NCI-H526 (cell line): Measurements from ENCODE around the gene C1orf232.

Experiments used
- DNase-seq, 2 experiments: peaks; one replicate each; lab custom pipeline; 2025; lab: John Stamatoyannopoulos, UW

The C1orf232 gene

GRCh38 chr1:26177182-26177684 is 8.5 kb upstream of the C1orf232 start, which contains the start of gene CNKSR1:
TSS of gene CNKSR1 (plus strand) at chr1:26177491. CDS start at chr1:26177548, 57 bp downstream.
- peak; percentile 50 to 77 for DNase-seq

GRCh38 chr1:26175346-26175745 is 6.6 kb upstream of the C1orf232 start:
- no peak for DNase-seq

GRCh38 chr1:26171084-26172072 is 2.6 kb upstream of the C1orf232 start, which contains the start of gene ZNF593OS:
TSS of gene ZNF593OS (minus strand) at chr1:26171832. CDS start at chr1:26171661, 171 bp downstream.
- no peak for DNase-seq

- no peak for DNase-seq
Observed at GRCh38 chr1:26170472-26170821, 1.7 kb upstream of the C1orf232 start.

- DNase-seq, result peak; percentile 29 to 94
Observed at GRCh38 chr1:26169669-26170471, 1.1 kb upstream of the C1orf232 start, which contains the start of gene ZNF593. TSS of gene ZNF593 (plus strand) at chr1:26169908. CDS start at chr1:26169984, 76 bp downstream.

- DNase-seq, result no peak
Observed at GRCh38 chr1:26169198-26169554, 413 bp upstream of the C1orf232 start.

- DNase-seq, result no peak
Observed at GRCh38 chr1:26166719-26167281, 2.0 kb downstream of the C1orf232 start.

GRCh38 chr1:26164861-26165842 is 3.6 kb downstream of the C1orf232 start:
- DNase-seq, result no peak

GRCh38 chr1:26164036-26164860 is 4.5 kb downstream of the C1orf232 start:
- peak in 1 of 2 experiments; percentile 59 for DNase-seq

- no peak for DNase-seq
Observed at GRCh38 chr1:26163684-26164035, 5.1 kb downstream of the C1orf232 start.

GRCh38 chr1:26162220-26162709 is 6.5 kb downstream of the C1orf232 start:
- no peak for DNase-seq

- DNase-seq, result peak; percentile 11 to 73
Observed at GRCh38 chr1:26161415-26162219, 7.1 kb downstream of the C1orf232 start.

GRCh38 chr1:26160527-26161414 is 8.0 kb downstream of the C1orf232 start:
- DNase-seq, result no peak

GRCh38 chr1:26159743-26160039 is 9.1 kb downstream of the C1orf232 start:
- no peak for DNase-seq

GRCh38 chr1:26158908-26159742 is 9.6 kb downstream of the C1orf232 start, which contains the start of gene FAM110D:
TSS of gene FAM110D (plus strand) at chr1:26159079. CDS start at chr1:26161292, 2,213 bp downstream.
- DNase-seq, result no peak

- no peak for DNase-seq
Observed at GRCh38 chr1:26158271-26158907, 10.4 kb downstream of the C1orf232 start.
